GM21737 (cell line): ENCODE measurements around the gene MPG.

Experiments used
- ATAC-seq: cut with Tn5 transposase; IDR thresholded peaks from one replicate; pipeline ENCODE4 v1.9.1; 2021; ENCODE audit warnings: mild to moderate bottlenecking, moderate library complexity; ENCODE audit not compliant: unreplicated experiment

Gene MPG

GRCh38 chr16:66309-67182 is 11.5 kb upstream of the MPG start:
- no peak for ATAC-seq

DNA sequence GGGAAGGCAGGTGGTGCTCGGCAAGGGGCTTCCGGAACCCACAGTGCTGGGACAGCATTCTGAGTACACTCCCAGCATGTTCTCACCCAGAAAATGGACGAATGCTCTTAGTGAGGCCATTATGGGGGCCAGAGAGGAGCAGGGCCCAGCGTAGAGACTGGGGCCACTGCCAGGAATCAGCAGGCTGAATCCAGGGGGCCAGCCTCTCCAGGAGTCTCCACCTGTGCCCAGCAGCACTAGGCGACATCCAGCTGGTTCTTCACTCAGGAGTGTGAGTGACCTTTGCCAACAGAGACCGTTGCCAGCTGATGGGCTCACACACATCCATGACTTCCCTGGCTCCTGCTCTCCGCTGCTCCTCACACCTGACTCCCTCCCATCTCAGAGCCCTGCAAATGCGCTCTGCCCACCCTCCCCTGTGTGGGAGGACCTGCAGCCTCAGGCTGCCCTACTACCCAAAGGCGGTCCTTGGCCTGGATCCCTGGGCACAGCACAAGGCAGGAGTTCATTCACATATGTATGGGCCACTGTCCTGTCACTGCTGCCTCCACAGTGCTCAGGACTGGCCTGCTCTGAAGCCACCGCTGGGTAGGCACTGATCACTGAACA is 10.7 kb upstream of the MPG start:
- no peak for ATAC-seq

DNA sequence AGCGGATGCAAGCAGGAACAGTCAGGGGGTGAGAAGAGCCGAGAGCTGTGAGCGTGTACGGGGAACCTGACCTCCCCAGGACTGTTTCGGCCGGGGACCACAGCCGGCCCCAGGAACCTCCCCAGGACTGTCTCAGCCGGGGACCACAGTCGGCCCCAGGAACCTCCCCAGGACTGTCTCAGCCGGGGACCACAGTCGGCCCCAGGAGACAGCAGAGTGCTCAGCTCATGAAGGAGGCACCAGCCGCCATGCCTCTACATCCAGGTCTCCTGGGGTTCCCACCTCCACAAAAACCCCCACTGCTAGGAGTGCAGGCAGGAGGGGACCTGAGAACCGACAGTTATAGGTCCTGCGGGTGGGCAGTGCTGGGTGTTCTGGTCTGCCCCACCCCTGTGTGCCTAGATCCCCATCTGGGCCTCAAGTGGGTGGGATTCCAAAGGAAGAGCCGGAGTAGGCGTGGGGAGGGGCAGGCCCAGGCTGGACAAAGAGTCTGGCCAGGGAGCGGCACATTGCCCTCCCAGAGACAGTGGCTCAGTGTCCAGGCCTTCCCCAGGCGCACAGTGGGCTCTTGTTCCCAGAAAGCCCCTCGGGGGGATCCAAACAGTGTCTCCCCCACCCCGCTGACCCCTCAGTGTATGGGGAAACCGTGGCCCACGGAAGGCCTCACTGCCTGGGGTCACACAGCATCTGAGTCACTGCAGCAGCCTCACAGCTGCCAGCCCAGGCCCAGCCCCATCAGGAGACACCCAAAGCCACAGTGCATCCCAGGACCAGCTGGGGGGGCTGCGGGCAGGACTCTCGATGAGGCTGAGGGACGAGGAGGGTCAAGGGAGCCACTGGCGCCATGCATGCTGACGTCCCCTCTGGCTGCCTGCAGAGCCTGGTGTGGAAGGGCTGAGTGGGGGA is 9.9 kb upstream of the MPG start:
- ATAC-seq, result no peak

GRCh38 chr16:69181-69580 is 8.8 kb upstream of the MPG start:
- ATAC-seq, result no peak

DNA sequence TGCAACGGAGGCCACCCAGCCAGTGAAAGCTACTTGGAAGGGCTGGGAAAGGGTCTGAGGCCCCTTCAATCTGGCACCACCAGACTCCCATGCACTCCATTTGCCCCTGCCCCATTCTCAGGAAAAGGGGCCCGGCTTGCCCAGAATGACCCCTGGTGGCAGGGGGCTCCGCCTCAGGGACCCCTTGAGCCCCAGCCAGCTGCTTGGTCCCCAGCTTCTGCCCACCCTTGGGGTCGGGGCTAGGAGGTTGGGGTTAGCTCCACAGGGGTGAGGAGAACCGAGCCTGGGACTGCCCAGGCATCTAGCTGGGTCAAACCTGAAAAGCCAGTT is 6.8 kb upstream of the MPG start:
- no peak for ATAC-seq

DNA sequence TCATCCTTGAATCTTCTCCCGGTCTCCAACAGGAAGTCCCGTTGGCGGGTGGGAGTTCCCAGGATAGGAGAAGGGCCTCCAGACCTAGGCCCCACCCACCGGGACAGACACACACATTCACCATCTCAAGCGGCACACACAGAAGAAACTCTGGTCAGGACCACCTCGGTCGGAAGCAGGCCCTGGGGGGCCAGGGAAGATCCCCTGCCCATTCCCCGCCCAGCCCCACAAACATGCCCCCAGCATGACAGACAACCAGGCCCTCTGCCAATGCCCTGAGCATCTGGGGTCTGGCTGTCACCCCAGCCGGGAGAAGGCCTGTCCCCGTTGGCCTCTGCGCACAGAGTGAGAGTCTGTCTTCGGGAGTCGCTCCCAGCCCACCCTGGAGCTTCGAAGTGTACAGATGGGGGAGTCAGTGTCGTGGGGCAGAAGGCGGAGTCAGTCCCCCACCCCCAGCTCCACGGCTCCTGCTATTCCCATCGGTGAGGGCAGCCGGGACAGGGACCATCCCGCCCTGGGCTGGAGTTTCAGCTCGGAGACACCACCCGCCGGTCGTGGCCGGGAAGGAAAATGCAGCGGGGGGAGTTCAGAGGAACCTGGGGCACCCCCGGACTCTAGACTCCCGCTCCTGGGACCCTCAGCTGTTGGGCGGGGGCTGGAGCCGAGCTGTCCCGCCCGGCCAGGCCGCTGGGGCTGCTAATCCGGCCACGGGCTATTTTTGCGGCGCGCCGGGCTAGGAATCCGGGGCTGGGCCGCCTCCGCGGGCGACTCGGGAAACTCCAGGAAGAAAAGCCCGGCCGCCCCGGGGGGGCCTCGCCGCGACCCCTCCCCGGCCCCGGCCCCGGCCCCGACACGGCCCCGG is 6.3 kb upstream of the MPG start:
- no peak for ATAC-seq

GRCh38 chr16:72561-73548 is 5.2 kb upstream of the MPG start, which contains the start of gene RHBDF1:
TSS of gene RHBDF1 (minus strand) at chr16:72631. CDS start at chr16:65015, 7,616 bp downstream.
- no peak for ATAC-seq

- ATAC-seq, result no peak
Measured at GRCh38 chr16:74051-74746, 3.8 kb upstream of the MPG start.

DNA sequence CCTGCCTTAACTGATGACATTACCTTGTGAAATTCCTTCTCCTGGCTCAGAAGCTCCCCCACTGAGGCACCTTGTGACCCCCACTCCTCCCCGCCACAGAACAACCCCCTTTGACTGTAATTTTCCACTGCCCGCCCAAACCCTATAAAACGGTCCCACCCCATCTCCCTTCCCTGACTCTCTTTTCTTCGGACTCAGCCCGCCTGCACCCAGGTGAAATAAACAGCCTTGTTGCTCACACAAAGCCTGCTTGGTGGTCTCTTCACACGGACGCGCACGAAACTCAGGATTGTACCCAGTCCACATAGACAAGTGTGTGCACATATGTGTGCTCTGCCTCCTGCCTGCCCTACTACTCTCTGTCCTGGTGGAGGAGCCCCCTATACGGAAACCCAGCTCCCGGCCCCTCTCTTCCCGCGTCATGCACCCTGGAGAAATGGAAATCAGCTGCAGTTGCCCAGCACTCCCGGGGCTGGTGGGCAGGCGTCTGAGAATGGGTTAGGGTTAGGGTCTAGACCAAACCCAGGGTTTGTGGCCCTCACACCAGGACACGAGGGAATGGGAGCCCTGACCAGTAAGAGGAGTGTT is 3.2 kb upstream of the MPG start:
- ATAC-seq, result no peak

DNA sequence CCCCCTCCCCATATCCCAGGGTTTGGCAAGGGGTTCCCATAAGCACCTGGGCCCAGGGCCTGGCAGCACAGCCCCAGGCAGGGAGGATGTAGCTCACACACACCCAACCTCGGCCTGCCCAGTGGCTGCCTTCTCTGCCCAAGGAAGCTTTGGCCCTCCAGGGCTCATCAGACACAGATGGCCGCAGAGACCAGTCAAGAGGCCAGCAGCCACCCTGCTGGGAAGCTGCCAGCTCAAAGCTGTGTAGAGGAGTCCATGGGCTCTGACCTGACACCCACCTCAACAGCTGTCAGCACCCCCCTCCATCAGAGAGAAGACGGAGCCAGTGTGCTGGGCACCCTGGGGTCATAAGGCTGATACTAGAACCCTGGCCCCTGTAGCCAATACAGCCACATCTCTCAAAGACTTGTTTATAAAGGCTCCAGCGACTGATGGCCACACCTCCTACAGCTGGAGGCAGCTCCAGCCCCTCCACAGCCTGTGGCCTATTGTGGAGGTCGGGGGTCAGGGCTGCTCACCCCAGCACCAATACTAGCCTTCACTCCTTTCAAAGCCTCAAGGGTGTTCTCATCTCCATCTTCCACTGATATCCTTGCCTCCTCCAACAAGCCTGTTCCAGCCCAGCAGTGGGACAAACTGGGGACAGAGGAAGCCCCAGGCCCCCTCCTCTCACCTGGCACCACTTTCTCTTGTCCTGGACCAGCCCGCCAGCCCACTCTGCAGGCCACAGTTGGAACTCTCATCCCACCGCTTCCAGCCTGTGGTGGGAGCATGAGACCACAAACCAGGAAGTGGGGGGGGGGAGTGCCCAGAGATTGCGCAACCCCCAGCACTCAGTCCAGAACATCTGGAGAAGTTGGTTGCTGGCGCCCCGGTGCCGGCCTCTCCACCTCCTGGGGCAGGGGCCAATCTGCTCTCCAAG is 2.2 kb upstream of the MPG start:
- no peak for ATAC-seq

GRCh38 chr16:76535-77272 is 1.3 kb upstream of the MPG start:
- ATAC-seq, result no peak

DNA sequence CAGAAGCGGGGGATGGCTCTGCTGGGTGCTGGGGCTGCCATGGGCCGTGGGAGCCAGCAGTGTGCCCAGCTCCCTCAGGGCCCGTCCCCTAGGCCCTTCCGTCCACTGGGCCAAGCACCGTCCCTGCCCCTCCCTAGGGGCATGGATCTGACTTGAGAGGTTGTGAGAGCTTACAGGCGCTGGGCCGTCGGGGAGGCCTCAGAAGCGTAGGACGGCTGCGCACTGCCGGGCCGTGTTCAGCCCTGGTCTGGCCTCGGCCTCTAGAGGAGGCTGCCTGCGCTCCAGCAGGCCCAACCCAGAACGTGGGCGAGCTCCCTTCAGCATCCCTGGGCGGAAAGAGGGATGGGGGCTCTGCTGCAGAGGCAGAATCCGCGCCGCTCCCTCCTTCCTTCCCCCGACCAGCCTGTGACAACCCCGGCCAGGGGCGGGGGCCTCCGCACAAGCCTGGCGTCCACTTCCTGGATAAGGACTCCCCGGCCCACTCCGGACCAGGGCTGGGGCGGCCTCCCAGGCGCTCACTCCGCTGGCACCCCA is 685 bp upstream of the MPG start:
- ATAC-seq, result peak; percentile 8

GRCh38 chr16:78444-79150 is 572 bp downstream of the MPG start:
- peak; percentile 15 for ATAC-seq

GRCh38 chr16:79151-80054 is 1.4 kb downstream of the MPG start:
- no peak for ATAC-seq
